Measurements from ENCODE around the gene NLGN1. TPM values are rescaled to one million over a fixed set of nuclear protein-coding genes. Genes with fewer than 3 reads are reported as not detected.
A peak's percentile ranks its signal among the peaks of the same experiment; 100 is the strongest.

NLGN1 gene
- polyA plus RNA-seq, 2 of the 4 experiments (the other 2 are of a cell fraction) = not detected

GRCh38 chr3:173396191-173397041 is 1.1 kb upstream of the NLGN1 start:
- CTCF ChIA-PET = no interaction called here
- Histone ChIP-seq H3K4me1 (peaks cover 15% of the 10 kb centered on the region; the same call in 1 of the 3 replicates), H3K4me3 (peak overlapping the region; percentile 48; the same call in 2 of the 3 replicates), H3K27ac (no peak overlapping the region), H3K9me3 (no peaks in the 10 kb centered on the region), H3K4me2 (peak overlapping the region; percentile 90)
- no peak for DNase-seq (ENCODE audit: low read depth in 1 of 2, low spot score in 1 of 2)
- no peak for FAIRE-seq
- WGBS (ENCODE audit: missing lambda C conversion rate) = 4% methylated on average over 29 of the region's 29 CpGs
- POLR2A ChIA-PET = no interaction called here
- no peak for ATAC-seq
- 0 out of 2 replicates have a peak, but pooled peaks have one; percentile 24 for TF ChIP-seq CBX8 (IDR thresholded peaks at IDR 0.05)
- TF ChIP-seq RNF2 (IDR thresholded peaks at IDR 0.05; ENCODE audit: borderline replicate concordance, low read depth) = 0 out of 2 replicates have a peak, but pooled peaks have one; percentile 14
- no peak for TF ChIP-seq ZNF302 (CRISPR knock-in tag; IDR thresholded peaks at IDR 0.05)

DNA sequence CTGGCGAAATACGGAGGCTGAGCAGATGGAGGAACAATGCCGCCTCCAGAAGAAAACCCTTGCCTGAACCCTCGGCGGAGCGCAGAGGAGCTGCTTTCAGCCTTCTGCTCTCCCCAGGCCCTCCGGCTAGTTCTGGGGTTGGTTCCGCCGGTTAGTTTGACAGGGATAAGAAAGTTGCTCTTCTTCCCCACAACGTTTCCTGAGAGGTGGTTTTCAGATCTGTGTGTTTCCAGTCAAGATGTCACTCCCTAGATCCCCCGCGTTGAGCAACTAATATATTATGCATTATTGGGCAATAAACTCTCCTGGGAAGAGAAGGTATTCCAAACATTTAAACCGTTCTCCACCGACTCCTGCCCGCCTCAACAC is 551 bp downstream of the NLGN1 start:
- Histone ChIP-seq H3K9me3 (no peaks in the 10 kb centered on the region), H3K4me3 (peak overlapping the region; percentile 39), H3K4me1 (peaks cover 15% of the 10 kb centered on the region; the same call in 1 of the 3 replicates), H3K27ac (no peak overlapping the region), H3K4me2 (peak overlapping the region; percentile 90)
- FAIRE-seq (no peak), DNase-seq (ENCODE audit: low read depth in 1 of 2, low spot score in 1 of 2) (no peak), ATAC-seq (peak in 1 of 2 experiments; percentile 28; a peak in 2 of 6 replicates)
- ChIA-PET CTCF (no interaction called here), POLR2A (no interaction called here)
- WGBS (ENCODE audit: missing lambda C conversion rate) = 14% methylated on average over 15 of the region's 15 CpGs
- TF ChIP-seq ZC3H11A (IDR thresholded peaks at IDR 0.05) = no peak
- TF ChIP-seq PHF8 (IDR thresholded peaks at IDR 0.05; ENCODE audit: borderline replicate concordance, low read depth) = no peak
- TF ChIP-seq CHD2 (IDR thresholded peaks at IDR 0.05; ENCODE audit: low read length, partially characterized antibody) = no peak
- no peak for TF ChIP-seq CHD4 (IDR thresholded peaks at IDR 0.05; ENCODE audit: borderline replicate concordance)
- TF ChIP-seq MYC (IDR thresholded peaks at IDR 0.05; ENCODE audit: borderline replicate concordance, low read length) = no peak
- TF ChIP-seq TFCP2L1 (CRISPR knock-in tag; IDR thresholded peaks at IDR 0.05) = no peak
- no peak for TF ChIP-seq EHMT2 (IDR thresholded peaks at IDR 0.05; ENCODE audit: low read depth)
- no peak for TF ChIP-seq KDM1A (IDR thresholded peaks at IDR 0.05; ENCODE audit: low read depth)
- TF ChIP-seq HEYL (CRISPR knock-in tag; IDR thresholded peaks at IDR 0.05) = no peak
- no peak for TF ChIP-seq JUNB (IDR thresholded peaks at IDR 0.05)
- TF ChIP-seq, protein P1, sequence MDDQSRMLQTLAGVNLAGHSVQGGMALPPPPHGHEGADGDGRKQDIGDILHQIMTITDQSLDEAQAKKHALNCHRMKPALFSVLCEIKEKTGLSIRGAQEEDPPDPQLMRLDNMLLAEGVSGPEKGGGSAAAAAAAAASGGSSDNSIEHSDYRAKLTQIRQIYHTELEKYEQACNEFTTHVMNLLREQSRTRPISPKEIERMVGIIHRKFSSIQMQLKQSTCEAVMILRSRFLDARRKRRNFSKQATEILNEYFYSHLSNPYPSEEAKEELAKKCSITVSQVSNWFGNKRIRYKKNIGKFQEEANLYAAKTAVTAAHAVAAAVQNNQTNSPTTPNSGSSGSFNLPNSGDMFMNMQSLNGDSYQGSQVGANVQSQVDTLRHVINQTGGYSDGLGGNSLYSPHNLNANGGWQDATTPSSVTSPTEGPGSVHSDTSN (IDR thresholded peaks at IDR 0.05) = no peak
- TF ChIP-seq ZNF302 (CRISPR knock-in tag; IDR thresholded peaks at IDR 0.05) = no peak

DNA sequence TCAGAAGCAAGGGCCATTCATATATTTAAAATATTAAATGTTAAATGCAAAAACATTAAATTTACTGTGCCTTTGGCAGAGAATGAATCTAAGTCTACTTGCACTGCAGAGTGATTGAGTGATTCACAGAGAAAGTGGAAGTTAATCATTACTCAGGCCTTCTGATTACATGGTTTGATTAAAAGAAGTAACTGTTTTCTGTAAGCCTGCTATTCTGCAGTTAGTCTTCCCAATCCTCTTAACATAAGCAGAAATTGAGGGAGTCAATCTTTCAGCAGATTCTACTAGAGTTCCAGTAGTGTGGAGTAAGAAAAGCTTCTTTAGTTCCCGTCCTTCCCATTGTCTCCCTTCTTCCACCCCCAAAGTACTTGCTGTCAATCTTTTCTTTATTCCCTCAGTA is 1.5 kb downstream of the NLGN1 start:
- Histone ChIP-seq H3K4me2 (no peak overlapping the region), H3K27ac (no peak overlapping the region), H3K4me1 (peaks cover 15% of the 10 kb centered on the region; the same call in 1 of the 3 replicates), H3K4me3 (no peak overlapping the region), H3K9me3 (no peaks in the 10 kb centered on the region)
- ATAC-seq = no peak
- TF ChIP-seq ZFP36 (IDR thresholded peaks at IDR 0.05; ENCODE audit: borderline replicate concordance, partially characterized antibody) (no peak), TP53 (CRISPR knock-in tag; IDR thresholded peaks at IDR 0.05) (no peak), CBX8 (IDR thresholded peaks at IDR 0.05) (no peak), CEBPB (IDR thresholded peaks at IDR 0.05) (no peak), MAZ (IDR thresholded peaks at IDR 0.05; ENCODE audit: borderline replicate concordance, low read depth, low read length) (no peak), SREBF2 (IDR thresholded peaks at IDR 0.05) (no peak), HMGXB4 (CRISPR knock-in tag; IDR thresholded peaks at IDR 0.05; ENCODE audit: borderline replicate concordance) (no peak), RFX5 (IDR thresholded peaks at IDR 0.05) (no peak), GATA3 (IDR thresholded peaks at IDR 0.05; ENCODE audit: borderline replicate concordance) (no peak), MAFK (IDR thresholded peaks at IDR 0.05; ENCODE audit: partially characterized antibody) (no peak)
- TF ChIP-seq, protein P2, sequence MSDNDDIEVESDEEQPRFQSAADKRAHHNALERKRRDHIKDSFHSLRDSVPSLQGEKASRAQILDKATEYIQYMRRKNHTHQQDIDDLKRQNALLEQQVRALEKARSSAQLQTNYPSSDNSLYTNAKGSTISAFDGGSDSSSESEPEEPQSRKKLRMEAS (IDR thresholded peaks at IDR 0.05) = no peak
- 0% methylated on average over 1 of the region's 1 CpG for whole genome bisulfite sequencing (ENCODE audit: missing lambda C conversion rate)
- FAIRE-seq = no peak
- CTCF ChIA-PET = no interaction called here
- DNase-seq (ENCODE audit: low read depth in 1 of 2, low spot score in 1 of 2) = no peak
- POLR2A ChIA-PET = no interaction called here
